B cell (primary cell): ENCODE measurements around the gene NIPBL. TPM values are rescaled to one million over a fixed set of nuclear protein-coding genes. Genes with fewer than 3 reads are reported as not detected.

Source experiments
- ATAC-seq: fragments of 200-7000 bp; cut with Tn5 transposase; one replicate; pipeline ENCODE4 v1.10.0; 2021; ENCODE audit warnings: low read depth, mild to moderate bottlenecking, moderate number of reproducible peaks, moderate library complexity
- CTCF ChIA-PET: fragments of 350-600 bp; sonication (Branson Sonifier 250); formaldehyde crosslinking; loops from one replicate; lab custom pipeline; 2021; ENCODE audit warnings: antibody characterized with exemption, inconsistent platforms; lab: Charles Lee
- POLR2A ChIA-PET: fragments of 350-600 bp; sonication (Branson Sonifier 250); formaldehyde crosslinking; loops from one replicate; lab custom pipeline; 2021; ENCODE audit warnings: antibody characterized with exemption; lab: Charles Lee
- DNase-seq: peaks from one replicate; pipeline ENCODE4 v3.0.0; 2013
- H2AFZ ChIP-seq: 2 replicates; pipeline ENCODE4 v1.6.1; 2012; ENCODE audit warnings: mild to moderate bottlenecking, low read depth, low read length; ENCODE audit not compliant: insufficient read depth, poor library complexity, severe bottlenecking
- H3K27ac ChIP-seq, 2 donors: 1 replicate in 1 of 2; 2 replicates in 1 of 2; pipeline ENCODE4 v1.5.1; 2012 to 2013; ENCODE audit warnings: low read length in 2 of 2, mild to moderate bottlenecking in 2 of 2, moderate library complexity in 1 of 2
- H3K27me3 ChIP-seq, 4 experiments: fragments of 200-600 bp in 1 of 4; sonication (generic) in 1 of 4; replicated peaks in 1 of 4; 1 replicate in 2 of 4; 2 replicates in 2 of 4; pipeline versions ENCODE4 v1.6.1 to v1.7.0; 2013 to 2016; ENCODE audit warnings: low read length in 3 of 4, mild to moderate bottlenecking in 2 of 4, mixed read lengths in 1 of 4, moderate library complexity in 1 of 4; ENCODE audit not compliant: insufficient read depth in 4 of 4, control insufficient read depth in 3 of 4; ENCODE audit errors: control extremely low read depth in 1 of 4
- H3K36me3 ChIP-seq, 2 experiments: replicated peaks in 1 of 2; 1 replicate in 1 of 2; 2 replicates in 1 of 2; pipeline versions ENCODE4 v1.6.1 to v1.7.1; 2013; ENCODE audit warnings: low read length in 1 of 2; ENCODE audit not compliant: insufficient read depth in 2 of 2, control insufficient read depth in 1 of 2; ENCODE audit errors: control extremely low read depth in 1 of 2, extremely low read depth in 1 of 2
- H3K4me1 ChIP-seq, 2 donors: fragments of 200-600 bp in 1 of 2; sonication (generic) in 1 of 2; 1 replicate in 1 of 2; 2 replicates in 1 of 2; pipeline versions ENCODE4 v1.5.1 to v1.6.1; 2013 to 2017; ENCODE audit warnings: low read length in 2 of 2; ENCODE audit not compliant: control insufficient read depth in 2 of 2, insufficient read depth in 2 of 2
- H3K4me2 ChIP-seq: replicated peaks from 2 replicates; pipeline ENCODE3; 2012; ENCODE audit warnings: mild to moderate bottlenecking, low read depth, low read length; ENCODE audit not compliant: poor library complexity, severe bottlenecking
- H3K4me3 ChIP-seq, 5 experiments: fragments of 200-600 bp in 1 of 5; sonication (generic) in 1 of 5; 1 replicate in 3 of 5; 2 replicates in 2 of 5; pipeline versions ENCODE4 v1.5.1 to v1.7.0; 2011 to 2016; ENCODE audit warnings: low read length in 4 of 5, mild to moderate bottlenecking in 4 of 5, low read depth in 2 of 5, control low read depth in 1 of 5, moderate library complexity in 1 of 5; ENCODE audit not compliant: insufficient read depth in 1 of 5; ENCODE audit errors: control extremely low read depth in 1 of 5, extremely low read depth in 1 of 5
- H3K79me2 ChIP-seq: fragments of 200-600 bp; sonication (generic); one replicate; pipeline ENCODE4 v1.6.0; 2016; ENCODE audit warnings: low read length; ENCODE audit not compliant: control insufficient read depth, insufficient read depth
- H3K9ac ChIP-seq: fragments of 200-600 bp; sonication (generic); 2 replicates; pipeline ENCODE4 v1.6.1; 2017; ENCODE audit warnings: mild to moderate bottlenecking, low read length, moderate library complexity
- H3K9me3 ChIP-seq, 3 donors: one replicate each; pipeline versions ENCODE4 v1.6.1 to v1.7.1; 2013; ENCODE audit warnings: low read length in 2 of 3; ENCODE audit not compliant: control insufficient read depth in 2 of 3, insufficient read depth in 1 of 3; ENCODE audit errors: control extremely low read depth in 1 of 3
- H4K20me1 ChIP-seq: 2 replicates; pipeline ENCODE4 v1.6.0; 2012; ENCODE audit warnings: mild to moderate bottlenecking, low read length; ENCODE audit not compliant: insufficient read depth, control insufficient read depth, poor library complexity, severe bottlenecking
- H3K27ac Mint-ChIP-seq: one replicate; pipeline ENCODE4 v1.8.0; 2021; ENCODE audit warnings: mixed read lengths
- H3K27me3 Mint-ChIP-seq: one replicate; pipeline ENCODE4 v1.8.0; 2021; ENCODE audit warnings: mixed read lengths
- H3K4me1 Mint-ChIP-seq: one replicate; pipeline ENCODE4 v1.8.0; 2021; ENCODE audit warnings: mixed read lengths
- H3K4me3 Mint-ChIP-seq: one replicate; pipeline ENCODE4 v1.8.0; 2021; ENCODE audit warnings: mixed read lengths
- H3K9me3 Mint-ChIP-seq: one replicate; pipeline ENCODE4 v1.8.0; 2022; ENCODE audit warnings: mixed read lengths; ENCODE audit not compliant: insufficient read depth
- CTCF ChIP-seq: fragments of 200-600 bp; IDR thresholded peaks from one replicate; pipeline ENCODE4 v1.8.0; 2022; ENCODE audit warnings: antibody characterized with exemption, mild to moderate bottlenecking
- EZH2 ChIP-seq: IDR thresholded peaks from 2 replicates; pipeline ENCODE4 v1.6.1; 2012; ENCODE audit warnings: borderline replicate concordance, low read depth, mild to moderate bottlenecking, moderate library complexity, low read length; ENCODE audit not compliant: insufficient read depth, poor library complexity, severe bottlenecking
- WGBS: methylation state at CpG from one replicate; pipeline ENCODE4 v1.1.5; 2013; ENCODE audit warnings: missing lambda C conversion rate; ENCODE audit not compliant: insufficient coverage; 5-methylcytosine and 5-hydroxymethylcytosine counted together
- intact Hi-C: fragments of 100-400 bp; cut with micrococcal nuclease; formaldehyde crosslinking; loops from one replicate; pipeline ENCODE4 v1.10.0; 2022
- polyA plus RNA-seq: library from polyadenylated mRNA; depleted of rRNA; stranded (reverse); fragments of >200 nt; gene quantifications from 2 replicates; pipeline ENCODE4 v1.2.3, GENCODE V29; 2012
- total RNA-seq, 2 donors: library from RNA; stranded (reverse); fragments of 120-200 nt in 1 of 2; gene quantifications; 1 replicate in 1 of 2; 2 replicates in 1 of 2; pipeline versions ENCODE4 v1.2.3 to v1.2.4, GENCODE V29; 2013 to 2022

The NIPBL gene
- total and polyA plus RNA-seq, 2 donors (not counting 1 experiment from before 2014, with no cell fraction given): 24.7 to 112 TPM

- POLR2A ChIA-PET: no interaction called here
- no peak for TF ChIP-seq EZH2
- TF ChIP-seq CTCF: no peak
- Histone ChIP-seq H3K9me3 (peaks cover 2 to 12% (median 9%) of the 10 kb centered on the region in 3 donors), H3K4me3 (no peak overlapping the region), H3K79me2 (peaks cover 100% of the 10 kb centered on the region), H3K4me1 (peaks cover 15 to 33% of the 10 kb centered on the region in 2 donors), H3K27me3 (no peaks in the 10 kb centered on the region), H4K20me1 (peaks cover 80% of the 10 kb centered on the region), H3K9ac (no peak overlapping the region), H3K27ac (no peak overlapping the region), H2AFZ (no peak overlapping the region), H3K36me3 (no peaks in the 10 kb centered on the region), H3K4me2 (no peak overlapping the region)
- Mint-ChIP-seq H3K27me3 (no peaks in the 10 kb centered on the region), H3K27ac (no peak overlapping the region), H3K9me3 (peaks cover 7% of the 10 kb centered on the region), H3K4me1 (peaks cover 67% of the 10 kb centered on the region), H3K4me3 (peak overlapping the region; percentile 12)
- DNase-seq (no peak), ATAC-seq (no peak)
- 100% methylated on average over 1 of the region's 3 CpGs for WGBS
- intact Hi-C loops: loop anchor here (5.0 kb wide), 1 partner anchor 40 kb away; no protein-coding TSS in a partner anchor
- CTCF ChIA-PET: no interaction called here
Observed at GRCh38 chr5:36901856-36902255, 25.3 kb downstream of the NIPBL start.

- H3K4me1 Mint-ChIP-seq: peaks cover 68% of the 10 kb centered on the region
- no peak for ATAC-seq
Observed at GRCh38 chr5:36902353-36902752, 25.8 kb downstream of the NIPBL start.

More at GRCh38 chr5:36902353-36902752, 25.8 kb downstream of the NIPBL start:
- peaks cover 7% of the 10 kb centered on the region for H3K9me3 Mint-ChIP-seq
- H3K27me3 Mint-ChIP-seq: no peaks in the 10 kb centered on the region
- no peak overlapping the region for H3K4me2 ChIP-seq
- ChIA-PET POLR2A (no interaction called here), CTCF (no interaction called here)
- 100% methylated on average over 1 of the region's 1 CpG for WGBS
- no peaks in the 10 kb centered on the region for H3K27me3 ChIP-seq
- peaks cover 85% of the 10 kb centered on the region for H4K20me1 ChIP-seq
- H2AFZ ChIP-seq: no peak overlapping the region
- no peak overlapping the region for H3K9ac ChIP-seq
- peaks cover 15 to 36% of the 10 kb centered on the region in 2 donors for H3K4me1 ChIP-seq
- no peaks in the 10 kb centered on the region for H3K36me3 ChIP-seq
- TF ChIP-seq EZH2: no peak
- TF ChIP-seq CTCF: no peak
- H3K27ac ChIP-seq: no peak overlapping the region
- peaks cover 2 to 12% (median 9%) of the 10 kb centered on the region in 3 donors for H3K9me3 ChIP-seq
- DNase-seq: no peak
- H3K4me3 Mint-ChIP-seq: peak overlapping the region; percentile 12
- H3K27ac Mint-ChIP-seq: no peak overlapping the region
- peaks cover 100% of the 10 kb centered on the region for H3K79me2 ChIP-seq
- intact Hi-C loops: loop anchor here (5.0 kb wide), 1 partner anchor 40 kb away; no protein-coding TSS in a partner anchor
- no peak overlapping the region for H3K4me3 ChIP-seq
